HL-60/S4 treated with phorbol 12-myristate 13-acetate at 8.2 ng/mL for 4 days and 3 days (cell line): ENCODE data around the gene OSBPL3.

ENCODE experiments used
- in situ Hi-C: fragments of 300-500 bp; cut with MboI; formaldehyde crosslinking; loops from 2 replicates; pipeline ENCODE4 v1.15.0; 2022; ENCODE audit warnings: low sequenced_read_pairs

Gene OSBPL3

GRCh38 chr7:24871770-24872169, 108.2 kb downstream of the OSBPL3 start:
- in situ Hi-C loops: no loop called here

- in situ Hi-C loops: no loop called here
These were observed 109.2 kb downstream of the OSBPL3 start for GRCh38 chr7:24870766-24871165.

- in situ Hi-C loops: no loop called here
These were observed 110.4 kb downstream of the OSBPL3 start for GRCh38 chr7:24869572-24869971.

- in situ Hi-C loops: no loop called here
These were observed 111.2 kb downstream of the OSBPL3 start for GRCh38 chr7:24868741-24869140.

- in situ Hi-C loops: no loop called here
These were observed 113.9 kb downstream of the OSBPL3 start for GRCh38 chr7:24866004-24866615.

GRCh38 chr7:24864214-24864817, 115.7 kb downstream of the OSBPL3 start:
- in situ Hi-C loops: no loop called here

- in situ Hi-C loops: no loop called here
These were observed 116.4 kb downstream of the OSBPL3 start for GRCh38 chr7:24863626-24864025.

- in situ Hi-C loops: no loop called here
These were observed 117.5 kb downstream of the OSBPL3 start for GRCh38 chr7:24862461-24862860.

GRCh38 chr7:24861336-24861735, 118.6 kb downstream of the OSBPL3 start:
- in situ Hi-C loops: no loop called here

GRCh38 chr7:24860611-24861010, 119.4 kb downstream of the OSBPL3 start:
- in situ Hi-C loops: no loop called here

GRCh38 chr7:24858108-24858977, 121.6 kb downstream of the OSBPL3 start:
- in situ Hi-C loops: no loop called here

- in situ Hi-C loops: no loop called here
These were observed 122.4 kb downstream of the OSBPL3 start for GRCh38 chr7:24857623-24858022.

- in situ Hi-C loops: no loop called here
These were observed 125.1 kb downstream of the OSBPL3 start for GRCh38 chr7:24854866-24855265.

- in situ Hi-C loops: no loop called here
These were observed 128.2 kb downstream of the OSBPL3 start for GRCh38 chr7:24851786-24852185.

- in situ Hi-C loops: no loop called here
These were observed 131.1 kb downstream of the OSBPL3 start for GRCh38 chr7:24848878-24849277.

GRCh38 chr7:24847754-24848153, 132.2 kb downstream of the OSBPL3 start:
- in situ Hi-C loops: no loop called here

- in situ Hi-C loops: no loop called here
These were observed 136.1 kb downstream of the OSBPL3 start for GRCh38 chr7:24843821-24844434.

GRCh38 chr7:24842449-24843241, 137.3 kb downstream of the OSBPL3 start:
- in situ Hi-C loops: no loop called here

- in situ Hi-C loops: no loop called here
These were observed 137.9 kb downstream of the OSBPL3 start for GRCh38 chr7:24842029-24842428.

GRCh38 chr7:24840563-24840962, 139.4 kb downstream of the OSBPL3 start:
- in situ Hi-C loops: no loop called here

- in situ Hi-C loops: no loop called here
These were observed 143.9 kb downstream of the OSBPL3 start for GRCh38 chr7:24836084-24836483.
